ENCODE measurements around the gene ZNF497. TPM values are rescaled to one million over a fixed set of nuclear protein-coding genes. Genes with fewer than 3 reads are reported as not detected.

The ZNF497 gene
- total and polyA plus RNA-seq, 12 donors: 0.14 to 0.73 (median 0.30) TPM; not detected in 1

GRCh38 chr19:58400916-58401839, 38.6 kb upstream of the ZNF497 start:
- intact Hi-C loops (cut with DNase I): loop anchor here in 1 of 10 donors (2.0 kb wide), 1 partner anchor 14 kb away; the partner anchor contains the start of gene RPS5

GRCh38 chr19:58400316-58400915, 37.9 kb upstream of the ZNF497 start:
- Histone ChIP-seq H3K4me1 (peaks cover 8 to 27% (median 13%) of the 10 kb centered on the region in 9 donors), H3K36me3 (peaks cover 0 to under 1% (median 0%) of the 10 kb centered on the region in 9 donors), H3K27ac (peak overlapping the region in 5 of 10 donors; percentile 33 to 66 (median 38)), H3K27me3 (peaks cover 0 to 27% (median 21%) of the 10 kb centered on the region in 7 donors), H3K9me3 (no peaks in the 10 kb centered on the region), H3K4me3 (peak overlapping the region; percentile 4 to 74 (median 62))
- ATAC-seq: peak in 3 of 8 donors; percentile 1 to 8 (median 1)
- 52 to 54% methylated on average over 18 of the region's 18 CpGs for WGBS, 2 donors
- no peak for DNase-seq
- intact Hi-C loops (cut with DNase I): loop anchor here in 1 of 10 donors (2.0 kb wide), 1 partner anchor 14 kb away; the partner anchor contains the start of gene RPS5
- TF ChIP-seq CTCF (IDR thresholded peaks at IDR 0.05): no peak

More at GRCh38 chr19:58400916-58401839, 38.6 kb upstream of the ZNF497 start:
- ATAC-seq (peak; percentile 98 to 100 (median 100)), DNase-seq (peak; percentile 99 to 100)
- Histone ChIP-seq H3K27ac (peak overlapping the region in 7 of 10 donors; percentile 37 to 72 (median 52)), H3K36me3 (no peaks in the 10 kb centered on the region), H3K4me3 (peak overlapping the region; percentile 4 to 74 (median 62)), H3K27me3 (peaks cover 0 to 19% (median 15%) of the 10 kb centered on the region in 7 donors), H3K9me3 (no peaks in the 10 kb centered on the region), H3K4me1 (peaks cover 7 to 22% (median 13%) of the 10 kb centered on the region in 9 donors)
- WGBS, 2 donors: 1 to 2% methylated on average over 79 to 80 of the region's 80 CpGs
- TF ChIP-seq CTCF (IDR thresholded peaks at IDR 0.05): peak in 3 of 9 donors; percentile 28 to 41 (median 30)

- Histone ChIP-seq H3K4me1 (peaks cover 8 to 27% (median 13%) of the 10 kb centered on the region in 9 donors), H3K27me3 (peaks cover 0 to 31% (median 23%) of the 10 kb centered on the region in 7 donors), H3K36me3 (peaks cover 0 to 6% (median 4%) of the 10 kb centered on the region in 9 donors), H3K27ac (no peak overlapping the region), H3K9me3 (no peaks in the 10 kb centered on the region), H3K4me3 (no peak overlapping the region)
- no peak for TF ChIP-seq CTCF (IDR thresholded peaks at IDR 0.05)
- DNase-seq (no peak), ATAC-seq (no peak)
- 95% methylated on average over 3 of the region's 3 CpGs for WGBS, 2 donors
- intact Hi-C loops (cut with DNase I): loop anchor here in 1 of 10 donors (2.0 kb wide), 1 partner anchor 13 kb away; the partner anchor contains the start of gene RPS5
Observed at GRCh38 chr19:58399903-58400302, 37.4 kb upstream of the ZNF497 start.

GRCh38 chr19:58398545-58398944, 36.0 kb upstream of the ZNF497 start:
- Histone ChIP-seq H3K27me3 (peaks cover 0 to 31% (median 23%) of the 10 kb centered on the region in 7 donors), H3K4me1 (peaks cover 8 to 27% (median 13%) of the 10 kb centered on the region in 9 donors), H3K27ac (no peak overlapping the region), H3K9me3 (no peaks in the 10 kb centered on the region), H3K4me3 (no peak overlapping the region), H3K36me3 (peaks cover 0 to 19% (median 16%) of the 10 kb centered on the region in 9 donors)
- ATAC-seq: no peak
- TF ChIP-seq CTCF (IDR thresholded peaks at IDR 0.05): no peak
- DNase-seq: no peak
- WGBS, 2 donors: 95 to 98% methylated on average over 6 of the region's 6 CpGs
- intact Hi-C loops (cut with DNase I): no loop called here

All from heart right ventricle (tissue), 16 donors.